Endothelial cell (in vitro differentiated cells): ENCODE measurements around the gene CGRRF1. TPM values are rescaled to one million over a fixed set of nuclear protein-coding genes. Genes with fewer than 3 reads are reported as not detected.

Source experiments
- DNase-seq: peaks from one replicate; pipeline ENCODE4 v3.0.0; 2021; ENCODE audit warnings: low spot score
- H3K27ac Mint-ChIP-seq: one replicate; pipeline ENCODE4 v1.8.0; 2021; ENCODE audit warnings: mixed read lengths, inconsistent platforms; ENCODE audit not compliant: unreplicated experiment
- H3K27me3 Mint-ChIP-seq: one replicate; pipeline ENCODE4 v1.8.0; 2021; ENCODE audit warnings: mild to moderate bottlenecking, moderate library complexity, mixed read lengths, inconsistent platforms; ENCODE audit not compliant: unreplicated experiment
- H3K36me3 Mint-ChIP-seq: one replicate; pipeline ENCODE4 v1.8.0; 2021; ENCODE audit warnings: mild to moderate bottlenecking, low read depth, mixed read lengths, inconsistent platforms; ENCODE audit not compliant: unreplicated experiment
- H3K4me1 Mint-ChIP-seq: one replicate; pipeline ENCODE4 v1.8.0; 2021; ENCODE audit warnings: mild to moderate bottlenecking, mixed read lengths, inconsistent platforms; ENCODE audit not compliant: unreplicated experiment
- H3K4me3 Mint-ChIP-seq: one replicate; pipeline ENCODE4 v1.8.0; 2021; ENCODE audit warnings: mild to moderate bottlenecking, mixed read lengths, inconsistent platforms; ENCODE audit not compliant: unreplicated experiment
- H3K9me3 Mint-ChIP-seq: one replicate; pipeline ENCODE4 v1.8.0; 2021; ENCODE audit warnings: mixed read lengths, inconsistent platforms; ENCODE audit not compliant: unreplicated experiment
- total RNA-seq: library from RNA; stranded (reverse); fragmentation: NEBNext Ultra II Directional; extraction: Animal tissue kit (Norgen Biotek cat#: 25700); gene quantifications from one replicate; pipeline ENCODE4 v1.2.1, GENCODE V29; 2021; ENCODE audit not compliant: unreplicated experiment
- TF ChIP-seq, protein P1 (sequence below): fragments of 200-600 bp; sonication (generic); IDR thresholded peaks from one replicate; pipeline ENCODE4 v1.5.0; 2021; ENCODE audit warnings: antibody characterized with exemption; ENCODE audit not compliant: unreplicated experiment

The CGRRF1 gene
- total RNA-seq, 1 donor from 2014 or later, result 31.1 TPM

DNA sequence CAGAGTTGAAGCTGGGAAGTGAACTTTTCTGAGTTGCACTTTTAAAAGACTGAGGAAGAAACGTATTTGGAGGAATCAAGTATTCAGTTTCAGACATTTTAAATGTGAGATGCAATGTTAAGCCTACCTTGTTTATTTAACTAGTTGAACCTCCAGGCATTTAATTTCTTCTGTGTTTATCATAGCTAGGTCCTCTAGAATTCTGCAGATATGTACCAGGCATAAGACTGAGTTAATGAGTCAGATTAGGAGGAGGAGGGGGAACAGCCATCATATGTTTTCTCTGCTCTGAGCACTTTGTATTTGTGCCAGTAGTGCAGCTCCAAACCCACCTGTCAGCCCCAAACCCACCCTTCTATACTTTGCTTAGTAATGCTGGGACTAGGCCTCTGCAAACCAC lies 40.8 kb downstream of the CGRRF1 start:
- TF ChIP-seq, protein P1, sequence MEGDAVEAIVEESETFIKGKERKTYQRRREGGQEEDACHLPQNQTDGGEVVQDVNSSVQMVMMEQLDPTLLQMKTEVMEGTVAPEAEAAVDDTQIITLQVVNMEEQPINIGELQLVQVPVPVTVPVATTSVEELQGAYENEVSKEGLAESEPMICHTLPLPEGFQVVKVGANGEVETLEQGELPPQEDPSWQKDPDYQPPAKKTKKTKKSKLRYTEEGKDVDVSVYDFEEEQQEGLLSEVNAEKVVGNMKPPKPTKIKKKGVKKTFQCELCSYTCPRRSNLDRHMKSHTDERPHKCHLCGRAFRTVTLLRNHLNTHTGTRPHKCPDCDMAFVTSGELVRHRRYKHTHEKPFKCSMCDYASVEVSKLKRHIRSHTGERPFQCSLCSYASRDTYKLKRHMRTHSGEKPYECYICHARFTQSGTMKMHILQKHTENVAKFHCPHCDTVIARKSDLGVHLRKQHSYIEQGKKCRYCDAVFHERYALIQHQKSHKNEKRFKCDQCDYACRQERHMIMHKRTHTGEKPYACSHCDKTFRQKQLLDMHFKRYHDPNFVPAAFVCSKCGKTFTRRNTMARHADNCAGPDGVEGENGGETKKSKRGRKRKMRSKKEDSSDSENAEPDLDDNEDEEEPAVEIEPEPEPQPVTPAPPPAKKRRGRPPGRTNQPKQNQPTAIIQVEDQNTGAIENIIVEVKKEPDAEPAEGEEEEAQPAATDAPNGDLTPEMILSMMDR, result no peak
- peaks cover 2% of the 10 kb centered on the region for H3K27me3 Mint-ChIP-seq
- H3K4me1 Mint-ChIP-seq, result peaks cover 30% of the 10 kb centered on the region
- peak overlapping the region; percentile 79 for H3K27ac Mint-ChIP-seq
- H3K4me3 Mint-ChIP-seq, result no peak overlapping the region
- peaks cover 9% of the 10 kb centered on the region for H3K36me3 Mint-ChIP-seq
- no peaks in the 10 kb centered on the region for H3K9me3 Mint-ChIP-seq
- no peak for DNase-seq

DNA sequence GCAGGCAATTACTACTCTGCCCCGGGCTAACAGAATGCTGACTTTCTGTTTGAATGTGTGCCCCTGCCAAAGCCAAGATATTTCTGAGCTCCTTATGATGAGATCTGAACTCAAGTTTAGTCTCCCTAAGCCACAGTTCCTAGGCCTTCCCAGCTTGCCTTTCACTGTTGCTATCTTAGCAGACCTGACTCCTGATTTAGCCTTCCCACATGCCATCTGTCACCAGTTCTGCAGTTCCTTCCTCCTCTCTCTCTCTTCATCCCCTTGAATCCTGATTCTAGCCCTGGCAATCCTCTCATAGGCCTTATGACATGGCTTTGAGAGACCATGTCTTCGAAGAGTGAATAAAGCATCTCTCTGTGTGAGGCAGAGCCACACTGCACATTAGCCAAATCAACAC lies 44.7 kb downstream of the CGRRF1 start:
- Mint-ChIP-seq H3K36me3 (no peaks in the 10 kb centered on the region), H3K27ac (no peak overlapping the region)
- TF ChIP-seq, protein P1, result no peak

DNA sequence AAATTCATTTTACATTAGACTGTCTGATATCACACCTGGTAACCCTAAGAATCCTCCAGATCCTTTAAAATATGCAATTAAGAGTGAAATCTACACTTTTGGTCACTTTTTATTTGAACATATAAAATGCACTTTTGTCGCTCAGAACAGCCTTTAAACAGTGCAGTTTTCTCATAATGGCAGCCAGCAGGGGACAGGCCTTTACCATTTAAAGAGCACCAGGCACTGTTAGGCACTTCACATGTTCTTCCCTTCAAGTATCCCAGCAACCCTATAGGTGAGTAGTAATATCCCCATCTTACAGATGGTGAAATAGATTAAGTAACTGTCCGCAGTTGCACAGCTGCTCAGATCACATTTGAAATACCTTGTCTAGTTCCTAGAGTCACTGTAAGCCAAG lies 45.9 kb downstream of the CGRRF1 start:
- no peaks in the 10 kb centered on the region for H3K9me3 Mint-ChIP-seq
- H3K27ac Mint-ChIP-seq, result no peak overlapping the region
- H3K36me3 Mint-ChIP-seq, result no peaks in the 10 kb centered on the region
- no peak overlapping the region for H3K4me3 Mint-ChIP-seq
- DNase-seq, result no peak
- H3K4me1 Mint-ChIP-seq, result peaks cover 16% of the 10 kb centered on the region
- TF ChIP-seq, protein P1, result no peak
- H3K27me3 Mint-ChIP-seq, result peaks cover 2% of the 10 kb centered on the region

More for the DNA sequence above, 44.7 kb downstream of the CGRRF1 start:
- Mint-ChIP-seq H3K9me3 (no peaks in the 10 kb centered on the region), H3K4me3 (no peak overlapping the region), H3K27me3 (peaks cover 2% of the 10 kb centered on the region), H3K4me1 (peaks cover 28% of the 10 kb centered on the region)
- DNase-seq, result no peak

DNA sequence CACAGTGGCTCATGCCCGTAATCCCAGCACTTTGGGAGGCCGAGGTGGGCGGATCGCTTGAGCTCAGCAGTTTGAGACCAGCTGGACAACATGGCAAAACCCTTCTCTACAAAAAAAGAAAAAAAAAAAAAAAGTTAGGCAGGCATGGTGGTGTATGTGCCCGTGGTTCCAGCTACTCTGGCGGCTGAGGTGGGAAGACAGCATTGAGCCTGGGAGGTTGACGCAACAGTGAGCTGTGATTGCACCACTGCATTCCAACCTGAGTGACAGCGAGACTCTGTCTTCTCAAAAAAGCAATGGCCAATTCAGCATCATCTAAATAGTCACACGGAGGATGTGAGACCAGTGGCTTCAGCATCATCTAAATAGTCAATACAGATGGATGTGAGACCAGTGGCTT lies 46.8 kb downstream of the CGRRF1 start:
- Mint-ChIP-seq H3K9me3 (no peaks in the 10 kb centered on the region), H3K4me3 (no peak overlapping the region), H3K36me3 (no peaks in the 10 kb centered on the region), H3K27ac (no peak overlapping the region), H3K27me3 (no peaks in the 10 kb centered on the region), H3K4me1 (peaks cover 7% of the 10 kb centered on the region)
- no peak for DNase-seq
- TF ChIP-seq, protein P1, result no peak

DNA sequence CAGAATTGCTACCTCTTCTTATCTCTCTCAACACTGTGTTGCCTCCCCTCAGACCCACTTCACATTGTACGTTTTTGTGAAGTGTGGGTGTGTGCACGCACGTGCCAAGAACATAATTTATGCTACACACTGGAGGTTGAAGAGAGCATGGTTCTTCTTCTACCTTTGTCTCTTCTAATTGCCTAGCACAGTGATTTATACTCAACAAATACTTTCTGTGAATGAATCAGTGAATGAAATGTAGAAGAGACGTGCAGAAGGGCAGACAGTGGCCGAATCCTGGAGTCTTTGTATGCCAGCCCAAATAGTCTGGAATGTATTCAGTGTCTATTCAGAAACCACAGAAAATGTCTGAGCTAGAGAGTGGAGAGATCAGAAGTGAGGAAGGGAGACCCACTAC lies 52.6 kb downstream of the CGRRF1 start:
- Mint-ChIP-seq H3K4me3 (no peak overlapping the region), H3K9me3 (no peaks in the 10 kb centered on the region), H3K36me3 (no peaks in the 10 kb centered on the region), H3K4me1 (peaks cover 5% of the 10 kb centered on the region), H3K27ac (no peak overlapping the region), H3K27me3 (peaks cover 4% of the 10 kb centered on the region)
- DNase-seq, result no peak
- TF ChIP-seq, protein P1, result no peak
